Spinal cord (tissue), 10 donors: ENCODE measurements around the gene CCDC201. TPM values are rescaled to one million over a fixed set of nuclear protein-coding genes. Genes with fewer than 3 reads are reported as not detected.
A peak's percentile ranks its signal among the peaks of the same experiment; 100 is the strongest.

Experiments used
- DNase-seq, 6 donors: peaks; one replicate each; pipeline versions ENCODE4 v3.0.0 to v3.0.0-alpha.2; 2013 to 2015; ENCODE audit warnings: low spot score in 6 of 6, low read depth in 4 of 6
- H3K27ac ChIP-seq: one replicate; pipeline ENCODE4 v1.5.1; 2013; ENCODE audit warnings: low read depth, low read length, control low read depth
- H3K27me3 ChIP-seq: one replicate; pipeline ENCODE4 v1.6.1; 2013; ENCODE audit warnings: low read length; ENCODE audit not compliant: control insufficient read depth, insufficient read depth
- H3K36me3 ChIP-seq: one replicate; pipeline ENCODE4 v1.6.1; 2013; ENCODE audit warnings: low read length; ENCODE audit not compliant: control insufficient read depth, insufficient read depth
- H3K4me1 ChIP-seq: one replicate; pipeline ENCODE4 v1.6.1; 2013; ENCODE audit warnings: low read length; ENCODE audit not compliant: control insufficient read depth, insufficient read depth
- H3K4me3 ChIP-seq: one replicate; pipeline ENCODE4 v1.5.1; 2013; ENCODE audit warnings: low read depth, low read length, control low read depth
- H3K9me3 ChIP-seq: one replicate; pipeline ENCODE4 v1.6.1; 2013; ENCODE audit warnings: low read length; ENCODE audit not compliant: control insufficient read depth, insufficient read depth
- WGBS: methylation state at CpG from one replicate; pipeline ENCODE4 v1.1.5; 2013; ENCODE audit warnings: missing lambda C conversion rate; ENCODE audit not compliant: insufficient coverage; 5-methylcytosine and 5-hydroxymethylcytosine counted together
- polyA plus RNA-seq, 2 donors: library from polyadenylated mRNA; unstranded; fragments of 120-200 nt; gene quantifications; one replicate each; pipeline ENCODE4 v1.2.1, GENCODE V29; 2013; ENCODE audit not compliant: insufficient read length in 2 of 2
- total RNA-seq, 2 donors: library from RNA; depleted of rRNA in 1 of 2; stranded (reverse); fragments of 120-200 nt in 1 of 2; fragments of >200 nt in 1 of 2; gene quantifications; one replicate each; pipeline versions ENCODE4 v1.2.3 to v1.2.4, GENCODE V29; 2013 to 2014
- donor health status: healthy.

CCDC201 gene
- total and polyA plus RNA-seq, 4 donors: not detected

DNA sequence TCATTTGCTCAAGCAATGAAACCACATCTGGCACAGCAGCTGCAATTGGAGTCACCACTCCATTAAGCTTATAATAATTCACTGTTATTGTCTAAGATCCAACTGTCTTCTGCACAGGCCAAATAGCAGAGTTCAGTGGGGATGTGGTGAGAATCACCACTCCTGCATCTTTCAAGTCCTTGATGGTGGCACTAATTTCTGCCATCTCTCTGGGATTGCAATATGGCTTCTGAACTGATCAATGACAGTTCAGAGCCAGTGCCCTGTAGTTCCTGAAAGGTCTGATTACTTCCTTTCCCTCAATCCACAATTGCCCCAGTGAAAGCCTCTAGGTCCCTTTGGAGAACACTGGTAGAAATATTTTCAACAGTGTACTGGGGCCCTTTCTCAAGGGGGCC, 21.8 kb upstream of the CCDC201 start:
- no peak overlapping the region for H3K4me3 ChIP-seq
- DNase-seq: peak in 1 of 6 donors; percentile 8
- H3K9me3 ChIP-seq: no peaks in the 10 kb centered on the region
- H3K27ac ChIP-seq: no peak overlapping the region
- no peaks in the 10 kb centered on the region for H3K4me1 ChIP-seq
- no peaks in the 10 kb centered on the region for H3K36me3 ChIP-seq
- no peaks in the 10 kb centered on the region for H3K27me3 ChIP-seq

DNA sequence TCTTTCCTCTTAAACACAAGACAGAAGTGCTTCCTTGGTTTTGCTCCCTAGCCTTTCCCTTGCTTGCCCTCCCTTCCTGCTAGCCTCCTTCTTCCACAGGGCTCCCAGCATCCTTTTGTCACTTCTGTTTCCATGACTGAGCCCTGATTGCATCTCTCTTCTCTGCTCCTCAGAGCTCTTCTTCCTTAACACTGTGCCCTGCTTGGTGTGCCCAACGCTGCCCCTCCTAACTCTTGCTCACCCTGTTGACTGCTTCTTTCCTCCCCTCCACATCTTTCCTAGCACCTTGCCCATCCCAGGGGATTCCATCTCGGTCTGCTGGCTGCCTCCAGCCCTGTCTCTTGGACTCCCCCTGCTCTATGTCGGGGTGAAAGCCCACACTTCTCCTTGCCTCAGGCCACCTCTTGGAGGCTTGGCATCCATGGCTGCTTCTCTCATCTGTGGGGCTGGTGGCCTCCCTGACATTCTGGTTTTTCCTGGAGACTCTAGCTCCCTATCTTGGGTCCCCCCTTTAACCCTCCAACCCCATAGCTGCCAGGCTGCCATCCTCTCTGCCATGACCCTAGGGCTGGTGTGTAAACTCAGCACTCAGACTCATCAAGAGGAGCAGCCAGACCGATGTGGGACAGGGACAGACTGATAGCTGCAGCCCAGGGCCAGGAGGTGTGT, 21.2 kb upstream of the CCDC201 start:
- H3K4me1 ChIP-seq: peaks cover 2% of the 10 kb centered on the region
- no peaks in the 10 kb centered on the region for H3K36me3 ChIP-seq
- peaks cover 4% of the 10 kb centered on the region for H3K27me3 ChIP-seq
- H3K9me3 ChIP-seq: no peaks in the 10 kb centered on the region
- no peak overlapping the region for H3K4me3 ChIP-seq
- 80% methylated on average over 4 of the region's 4 CpGs for WGBS
- no peak for DNase-seq
- no peak overlapping the region for H3K27ac ChIP-seq

DNA sequence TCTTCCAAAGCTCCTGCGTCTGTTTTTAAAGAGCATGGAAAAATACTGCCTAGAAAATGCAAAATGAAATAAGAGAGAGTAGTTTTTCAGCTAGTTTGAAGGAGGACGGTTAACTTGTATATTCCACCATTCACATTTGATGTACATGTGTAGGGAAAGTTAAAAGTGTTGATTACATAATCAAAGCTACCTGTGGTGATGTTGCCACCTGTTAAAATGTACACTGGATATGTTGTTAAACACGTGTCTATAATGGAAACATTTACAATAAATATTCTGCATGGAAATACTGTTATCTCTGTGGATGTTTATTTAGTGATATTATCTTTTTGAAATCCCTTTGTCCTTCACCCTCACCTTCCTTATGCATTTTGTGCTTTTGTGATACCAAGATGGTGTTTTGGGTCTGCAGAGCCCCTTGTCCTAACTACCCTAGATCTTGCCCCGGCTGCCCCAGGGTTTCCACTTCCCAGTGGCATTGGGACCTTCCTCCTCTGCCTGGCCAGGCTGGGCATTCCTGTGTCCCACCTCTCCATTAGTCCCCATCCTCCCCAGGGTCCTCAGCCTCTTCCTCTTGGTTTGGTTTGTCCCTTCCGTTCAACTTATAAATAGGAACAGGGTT, 20.6 kb upstream of the CCDC201 start:
- Histone ChIP-seq H3K9me3 (no peaks in the 10 kb centered on the region), H3K36me3 (no peaks in the 10 kb centered on the region), H3K27ac (no peak overlapping the region), H3K4me1 (peaks cover 6% of the 10 kb centered on the region), H3K4me3 (no peak overlapping the region), H3K27me3 (peaks cover 7% of the 10 kb centered on the region)
- WGBS: 92% methylated on average over 2 of the region's 5 CpGs
- no peak for DNase-seq

DNA sequence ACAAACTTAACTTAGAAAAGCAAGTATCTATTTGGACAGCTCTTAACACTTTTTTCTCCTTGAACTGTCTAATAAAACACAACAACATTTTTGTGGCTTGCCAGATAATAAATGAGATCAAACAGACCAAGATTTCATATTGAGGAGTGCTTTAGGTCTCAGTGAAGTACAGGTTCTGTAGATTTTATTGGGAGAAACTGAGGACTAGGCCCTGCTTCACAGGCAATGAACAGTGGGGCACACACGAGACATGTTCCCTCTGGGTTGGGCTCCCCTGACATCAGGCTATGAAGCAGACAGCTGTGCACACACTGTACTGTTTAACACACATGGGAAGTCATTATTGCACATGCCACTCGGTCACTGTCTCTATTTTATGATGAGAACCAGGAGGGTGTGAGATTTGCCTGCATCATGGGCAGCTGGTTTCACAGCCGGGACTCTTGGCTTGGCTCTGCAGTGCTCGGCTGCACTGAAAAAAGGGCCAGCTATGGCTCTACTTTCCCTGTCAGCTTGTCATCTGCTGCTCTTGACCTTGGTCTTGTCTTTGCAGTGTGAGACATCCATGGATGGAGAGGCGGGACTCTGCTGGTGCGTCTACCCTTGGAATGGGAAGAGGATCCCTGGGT, 19.6 kb upstream of the CCDC201 start:
- peaks cover 13% of the 10 kb centered on the region for H3K4me1 ChIP-seq
- no peak overlapping the region for H3K27ac ChIP-seq
- peak in 1 of 6 donors; percentile 2 for DNase-seq
- H3K9me3 ChIP-seq: no peaks in the 10 kb centered on the region
- H3K27me3 ChIP-seq: peaks cover 14% of the 10 kb centered on the region
- no peak overlapping the region for H3K4me3 ChIP-seq
- WGBS: 69% methylated on average over 3 of the region's 6 CpGs
- no peaks in the 10 kb centered on the region for H3K36me3 ChIP-seq

DNA sequence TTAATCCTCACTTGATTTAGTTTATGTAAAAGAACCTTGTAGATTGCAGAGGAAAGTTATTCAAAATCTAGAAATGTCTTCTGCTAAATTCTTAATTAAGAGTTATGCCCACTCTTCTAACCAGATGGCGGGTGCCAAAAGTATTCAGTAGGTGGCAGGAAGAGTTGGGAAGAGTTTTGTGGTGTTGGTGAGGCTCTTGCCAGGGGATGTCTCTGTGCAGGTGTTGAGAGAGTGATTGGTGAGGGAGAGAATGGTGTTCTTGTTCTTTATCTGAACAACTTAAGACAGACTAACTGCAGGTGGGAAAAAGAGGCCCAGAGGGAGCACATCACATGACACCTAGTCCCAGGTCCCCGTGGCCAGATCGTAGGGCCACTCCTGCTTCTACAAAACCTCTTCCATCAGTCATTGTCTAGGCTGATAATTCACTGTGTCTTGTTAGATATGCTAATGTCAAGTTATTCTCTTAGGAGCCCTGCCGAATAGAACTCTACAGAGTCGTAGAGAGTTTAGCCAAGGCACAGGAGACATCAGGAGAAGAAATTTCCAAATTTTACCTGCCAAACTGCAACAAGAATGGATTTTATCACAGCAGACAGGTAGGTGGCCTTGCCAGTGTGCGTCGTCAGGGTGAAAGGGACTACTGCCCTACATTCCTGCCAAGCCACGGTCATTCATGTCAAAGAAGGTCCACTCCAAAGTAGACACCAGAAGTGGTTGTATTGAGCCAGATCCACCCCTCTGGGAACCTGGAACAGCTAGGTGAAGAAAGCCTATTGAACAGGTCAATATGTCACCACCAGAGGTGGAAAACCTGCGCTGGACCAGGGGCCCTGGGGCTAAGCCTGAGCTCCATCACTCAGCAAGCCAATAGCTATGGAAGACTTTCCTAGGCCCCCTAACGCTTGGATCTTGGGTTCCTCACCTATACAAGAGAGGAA, 18.9 kb upstream of the CCDC201 start:
- no peak for DNase-seq
- Histone ChIP-seq H3K9me3 (no peaks in the 10 kb centered on the region), H3K27ac (no peak overlapping the region), H3K4me1 (peaks cover 13% of the 10 kb centered on the region), H3K27me3 (peaks cover 18% of the 10 kb centered on the region), H3K4me3 (no peak overlapping the region), H3K36me3 (no peaks in the 10 kb centered on the region)
- WGBS: 94% methylated on average over 4 of the region's 10 CpGs

DNA sequence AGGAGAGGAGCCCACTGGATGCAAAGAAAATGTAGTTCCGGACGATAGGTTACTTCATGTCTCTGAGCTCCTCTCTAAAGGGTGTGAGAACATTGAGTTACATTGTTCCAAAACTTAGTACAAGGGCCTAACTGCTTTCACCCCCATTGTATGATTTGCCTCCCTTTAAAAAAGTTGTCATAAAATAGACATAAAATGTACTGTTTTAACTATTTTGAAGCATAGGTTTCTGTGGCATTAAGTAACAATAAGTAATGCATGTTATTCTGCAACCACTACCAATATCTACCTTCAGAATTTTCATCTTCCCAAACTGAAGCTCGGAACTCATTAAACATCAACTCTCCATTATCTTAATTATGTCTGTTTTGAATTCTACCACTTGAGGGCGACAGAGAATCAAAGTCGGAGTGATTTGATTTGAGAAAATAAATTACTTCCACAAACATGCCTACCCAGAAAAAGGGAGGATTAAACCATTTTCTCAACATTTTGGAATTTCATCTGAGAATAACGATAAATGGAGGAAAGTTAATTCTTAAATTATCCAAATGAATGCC, 18.1 kb upstream of the CCDC201 start:
- Histone ChIP-seq H3K27me3 (peaks cover 18% of the 10 kb centered on the region), H3K27ac (no peak overlapping the region), H3K4me1 (peaks cover 13% of the 10 kb centered on the region), H3K36me3 (no peaks in the 10 kb centered on the region), H3K9me3 (no peaks in the 10 kb centered on the region), H3K4me3 (no peak overlapping the region)
- DNase-seq: peak; percentile 33 to 89 (median 46)
- no CpG with 5 or more reads among the region's 6 CpGs for WGBS

DNA sequence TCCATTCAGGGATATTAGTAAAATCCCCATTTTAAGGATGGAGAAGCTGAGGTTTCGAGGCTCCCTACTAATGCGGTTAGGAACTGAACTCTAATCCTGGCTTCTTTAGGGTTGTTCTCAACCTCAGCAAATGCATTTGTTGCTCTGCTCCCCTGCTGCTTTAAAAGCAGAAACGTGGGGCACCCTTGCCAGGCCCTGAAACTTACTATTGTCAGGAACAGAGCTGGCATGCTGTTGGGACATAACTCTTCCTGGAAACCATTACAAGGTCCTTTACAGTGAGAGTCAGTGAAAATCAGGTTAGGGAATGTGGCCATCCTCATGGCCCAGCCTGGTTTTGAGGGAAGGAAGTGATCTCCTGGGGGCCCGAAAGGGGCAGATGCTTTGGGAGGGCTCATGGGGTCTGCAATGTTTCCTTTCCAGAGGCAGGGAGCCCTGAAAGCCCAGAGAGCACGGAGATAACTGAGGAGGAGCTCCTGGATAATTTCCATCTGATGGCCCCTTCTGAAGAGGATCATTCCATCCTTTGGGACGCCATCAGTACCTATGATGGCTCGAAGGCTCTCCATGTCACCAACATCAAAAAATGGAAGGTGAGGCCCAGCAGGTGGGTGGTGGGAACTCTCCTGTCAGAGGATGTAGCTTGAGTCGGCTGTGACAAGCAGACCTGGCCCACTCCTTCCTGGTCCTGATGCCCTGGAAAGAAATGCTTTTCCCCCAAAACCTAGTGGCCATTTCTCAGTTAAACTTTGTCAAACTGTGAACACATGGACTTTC, 17.4 kb upstream of the CCDC201 start:
- no peak for DNase-seq
- Histone ChIP-seq H3K27ac (no peak overlapping the region), H3K27me3 (peaks cover 18% of the 10 kb centered on the region), H3K36me3 (no peaks in the 10 kb centered on the region), H3K4me1 (peaks cover 16% of the 10 kb centered on the region), H3K4me3 (no peak overlapping the region), H3K9me3 (no peaks in the 10 kb centered on the region)
- 83% methylated on average over 7 of the region's 8 CpGs for WGBS

DNA sequence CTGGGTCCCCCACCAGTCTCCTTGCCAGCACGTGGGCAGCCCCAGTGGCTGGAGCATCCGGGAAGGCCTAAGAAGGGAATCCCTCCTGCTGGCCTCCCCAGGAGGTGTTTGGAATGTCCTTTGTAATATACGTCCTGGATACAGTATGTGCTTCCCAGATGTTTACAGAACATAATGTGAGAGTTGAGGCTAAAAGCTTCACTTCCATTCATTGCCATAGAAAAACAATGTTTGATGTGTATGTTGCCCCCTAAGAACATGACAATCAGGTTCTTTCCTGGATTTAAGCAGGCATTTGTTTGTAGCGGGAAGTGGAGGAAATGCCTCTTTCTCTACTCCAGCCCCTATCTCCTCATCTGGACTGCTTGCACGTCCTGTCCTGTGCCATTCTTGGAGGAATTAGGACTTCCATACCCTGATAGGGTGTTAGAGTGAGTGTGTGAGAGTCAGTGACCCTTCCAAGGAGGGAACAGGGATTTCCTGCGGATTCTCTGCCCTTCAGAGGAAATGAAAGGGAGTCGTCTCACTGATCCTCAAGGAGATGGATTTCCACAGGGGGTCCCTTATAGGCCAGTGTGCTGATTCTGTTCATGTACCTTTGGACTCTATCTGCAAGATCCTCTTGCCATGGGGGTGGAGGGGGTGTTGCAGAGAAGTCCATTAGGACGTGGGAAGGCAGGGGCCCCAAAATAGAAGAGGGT, 16.6 kb upstream of the CCDC201 start:
- no peak overlapping the region for H3K4me3 ChIP-seq

More for the DNA sequence above, 16.6 kb upstream of the CCDC201 start:
- no peak for DNase-seq
- Histone ChIP-seq H3K4me1 (peaks cover 21% of the 10 kb centered on the region), H3K9me3 (no peaks in the 10 kb centered on the region), H3K27me3 (peaks cover 18% of the 10 kb centered on the region), H3K27ac (peak overlapping the region; percentile 19), H3K36me3 (no peaks in the 10 kb centered on the region)
- 55% methylated on average over 5 of the region's 8 CpGs for WGBS
